ENCODE results near the gene PCNP. TPM values are rescaled to one million over a fixed set of nuclear protein-coding genes. Genes with fewer than 3 reads are reported as not detected.

The PCNP gene, protein sequence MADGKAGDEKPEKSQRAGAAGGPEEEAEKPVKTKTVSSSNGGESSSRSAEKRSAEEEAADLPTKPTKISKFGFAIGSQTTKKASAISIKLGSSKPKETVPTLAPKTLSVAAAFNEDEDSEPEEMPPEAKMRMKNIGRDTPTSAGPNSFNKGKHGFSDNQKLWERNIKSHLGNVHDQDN
- total RNA-seq = 10 to 100 TPM; 57.6 to 68.6 (median 63.2) TPM

DNA sequence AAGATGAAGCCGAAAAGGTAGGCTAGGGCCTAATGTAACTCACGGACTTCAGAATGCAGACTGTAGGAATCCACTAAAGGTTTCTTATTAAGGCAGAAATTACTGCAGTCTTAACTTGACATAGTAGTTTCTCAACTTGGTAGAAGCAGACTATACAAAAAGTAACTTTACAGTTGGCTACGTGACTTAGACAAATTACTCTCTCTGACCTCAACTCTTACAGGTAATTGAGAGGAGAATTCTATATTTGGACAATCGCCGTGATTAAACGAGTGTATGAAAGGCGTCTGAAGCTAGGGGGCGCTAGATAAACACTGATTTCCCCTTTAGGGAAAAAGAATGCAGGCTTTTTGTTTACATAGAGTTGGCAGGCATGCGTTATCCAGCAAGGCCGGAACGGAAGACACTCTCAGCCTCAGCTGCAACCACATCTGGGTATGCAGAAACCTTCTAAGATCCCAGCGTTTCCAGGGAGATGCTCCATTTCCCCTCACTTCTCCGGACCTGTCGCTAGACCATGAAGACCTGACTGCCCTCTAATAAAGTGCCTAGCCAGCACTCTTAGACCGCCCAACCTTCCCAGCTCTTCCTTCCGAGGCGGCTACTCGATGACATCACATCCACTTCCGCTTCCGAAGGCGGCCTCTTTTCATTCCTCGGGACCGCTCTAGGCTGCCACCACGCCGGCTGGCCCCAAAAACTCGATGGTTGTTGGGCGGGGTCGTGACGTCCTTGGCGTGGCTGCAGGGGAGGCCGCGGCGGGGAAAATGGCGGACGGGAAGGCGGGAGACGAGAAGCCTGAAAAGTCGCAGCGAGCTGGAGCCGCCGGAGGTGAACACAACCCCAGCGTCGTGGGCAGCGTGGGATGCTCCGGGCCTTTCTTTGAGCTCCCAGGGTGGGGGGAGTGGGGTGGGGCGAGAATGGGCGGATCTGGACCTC, at the start of gene PCNP:
PCNP (plus strand) TSS at position 732 of the 939 bp plus-strand sequence; CDS start at position 768, 36 bp downstream.
- Histone ChIP-seq H3K27me3 (no peaks in the 10 kb centered on the region), H3K4me3 (peak within 1 kb of the TSS; percentile 64 to 92 (median 81)), H3K27ac (peak within 1 kb of the TSS; percentile 94 to 97 (median 96)), H3K9me3 (no peaks in the 10 kb centered on the region), H3K36me3 (peaks cover 0 to 8% of the 10 kb centered on the region in 2 donors), H3K4me1 (peaks cover 41 to 43% of the 10 kb centered on the region in 2 donors)
- DNase-seq = peak; percentile 98
- intact Hi-C loops (cut with DNase I; ENCODE audit: low total_unique reads) (loop anchor here (1.0 to 10.0 kb wide), 7 partner anchors 12 to 1759 kb away; partner anchors contain the start of genes CEP97, CMSS1, NFKBIZ and NXPE3), in situ Hi-C loops (cut with MboI; ENCODE audit: low sequenced_read_pairs in 4 of 4) (loop anchor here in 2 of 4 donors (5.0 to 10.0 kb wide), 2 partner anchors 59 to 114 kb away; partner anchors contain the start of genes SENP7 (in 2 of the 2) and RPL24 (in 1 of the 2))
- ATAC-seq = peak; percentile 96 to 97
- TF ChIP-seq CTCF (IDR thresholded peaks at IDR 0.05 in 4 of 5, conservative IDR thresholded peaks at IDR 0.05 in 1 of 5) = peak; percentile 87 to 95 (median 93)
- peak; percentile 79 to 87 for TF ChIP-seq POLR2A (IDR thresholded peaks at IDR 0.05)

DNA sequence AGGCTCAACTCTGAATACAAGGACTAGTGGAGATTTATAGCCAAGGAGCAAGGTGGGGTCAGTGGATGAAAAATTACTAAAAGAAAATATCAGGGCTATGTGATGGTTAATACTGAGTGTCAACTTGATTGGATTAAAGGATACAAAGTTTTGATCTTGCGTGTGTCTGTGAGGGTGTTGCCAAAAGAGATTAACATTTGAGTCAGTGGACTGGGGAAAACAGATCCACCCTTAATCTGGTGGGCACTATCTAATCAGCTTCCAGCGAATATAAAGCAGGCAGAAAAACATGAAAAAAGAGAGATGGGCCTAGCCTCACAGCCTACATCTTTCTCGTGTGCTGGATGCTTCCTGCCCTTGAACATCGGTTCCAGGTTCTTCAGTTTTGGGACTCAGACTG, 46.5 kb upstream of the PCNP start:
- Histone ChIP-seq H3K27ac (no peak overlapping the region), H3K36me3 (no peaks in the 10 kb centered on the region), H3K4me3 (no peak overlapping the region), H3K27me3 (no peaks in the 10 kb centered on the region), H3K4me1 (no peaks in the 10 kb centered on the region), H3K9me3 (no peaks in the 10 kb centered on the region)
- in situ Hi-C loops (cut with MboI; ENCODE audit: low sequenced_read_pairs in 4 of 4) = no loop called here
- no peak for ATAC-seq
- intact Hi-C loops (cut with DNase I; ENCODE audit: low total_unique reads) = no loop called here
- TF ChIP-seq CTCF (IDR thresholded peaks at IDR 0.05 in 4 of 5, conservative IDR thresholded peaks at IDR 0.05 in 1 of 5) (no peak), POLR2A (IDR thresholded peaks at IDR 0.05) (no peak)
- no peak for DNase-seq

GRCh38 chr3:101527906-101528305, 46.1 kb upstream of the PCNP start:
- intact Hi-C loops (cut with DNase I; ENCODE audit: low total_unique reads) = no loop called here

More at GRCh38 chr3:101527906-101528305, 46.1 kb upstream of the PCNP start:
- Histone ChIP-seq H3K4me1 (peaks cover 0 to under 1% of the 10 kb centered on the region in 2 donors), H3K27me3 (no peaks in the 10 kb centered on the region), H3K9me3 (no peaks in the 10 kb centered on the region), H3K36me3 (no peaks in the 10 kb centered on the region), H3K27ac (no peak overlapping the region), H3K4me3 (no peak overlapping the region)
- in situ Hi-C loops (cut with MboI; ENCODE audit: low sequenced_read_pairs in 4 of 4) = no loop called here
- ATAC-seq (no peak), DNase-seq (no peak)
- TF ChIP-seq CTCF (IDR thresholded peaks at IDR 0.05 in 4 of 5, conservative IDR thresholded peaks at IDR 0.05 in 1 of 5) = no peak
- no peak for TF ChIP-seq POLR2A (IDR thresholded peaks at IDR 0.05)
